ENCODE measurements around the gene BTBD19.

DNA sequence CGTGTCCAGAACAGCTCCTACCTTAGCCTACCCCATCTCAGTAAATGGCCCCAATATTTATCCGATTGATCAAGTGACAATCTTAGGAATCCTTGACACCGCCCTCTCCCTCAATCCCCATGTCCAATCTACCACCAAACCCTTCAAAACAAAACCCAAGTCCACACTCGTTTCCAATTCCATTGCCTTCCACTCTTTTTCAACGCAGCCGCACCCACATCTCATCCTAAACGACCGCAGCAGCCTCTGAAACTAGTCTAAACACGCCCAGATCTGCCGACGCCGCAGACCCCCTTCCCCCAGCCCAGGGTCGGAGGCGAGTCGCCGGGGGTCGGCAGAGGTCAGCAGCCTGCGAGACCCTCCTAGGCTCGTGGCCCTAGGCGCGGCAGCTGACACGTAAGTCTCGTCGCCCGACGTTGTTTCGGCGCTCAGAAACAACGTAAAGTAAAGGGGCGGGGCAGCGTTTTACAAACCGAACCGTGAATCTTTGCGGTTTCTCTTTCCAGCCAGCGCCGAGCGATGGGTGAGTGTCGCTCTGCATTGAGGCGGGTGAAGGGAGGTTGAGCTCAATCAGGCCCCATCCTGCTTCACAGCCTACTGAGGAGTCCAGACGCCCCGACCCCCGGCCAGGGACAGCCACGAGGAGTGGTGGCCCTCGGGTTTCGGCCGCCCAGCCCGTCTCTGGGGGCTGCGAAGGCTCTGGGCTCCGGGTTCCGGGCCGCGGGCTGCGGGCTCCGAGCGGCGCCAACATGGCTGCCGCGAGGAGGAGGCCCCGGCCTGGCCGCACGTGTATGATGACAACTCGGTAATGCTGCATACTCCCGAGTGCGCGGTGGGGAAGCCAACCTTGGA is 33.0 kb upstream of the BTBD19 start, which contains the start of gene RPS8:
- TF ChIP-seq, protein P1, sequence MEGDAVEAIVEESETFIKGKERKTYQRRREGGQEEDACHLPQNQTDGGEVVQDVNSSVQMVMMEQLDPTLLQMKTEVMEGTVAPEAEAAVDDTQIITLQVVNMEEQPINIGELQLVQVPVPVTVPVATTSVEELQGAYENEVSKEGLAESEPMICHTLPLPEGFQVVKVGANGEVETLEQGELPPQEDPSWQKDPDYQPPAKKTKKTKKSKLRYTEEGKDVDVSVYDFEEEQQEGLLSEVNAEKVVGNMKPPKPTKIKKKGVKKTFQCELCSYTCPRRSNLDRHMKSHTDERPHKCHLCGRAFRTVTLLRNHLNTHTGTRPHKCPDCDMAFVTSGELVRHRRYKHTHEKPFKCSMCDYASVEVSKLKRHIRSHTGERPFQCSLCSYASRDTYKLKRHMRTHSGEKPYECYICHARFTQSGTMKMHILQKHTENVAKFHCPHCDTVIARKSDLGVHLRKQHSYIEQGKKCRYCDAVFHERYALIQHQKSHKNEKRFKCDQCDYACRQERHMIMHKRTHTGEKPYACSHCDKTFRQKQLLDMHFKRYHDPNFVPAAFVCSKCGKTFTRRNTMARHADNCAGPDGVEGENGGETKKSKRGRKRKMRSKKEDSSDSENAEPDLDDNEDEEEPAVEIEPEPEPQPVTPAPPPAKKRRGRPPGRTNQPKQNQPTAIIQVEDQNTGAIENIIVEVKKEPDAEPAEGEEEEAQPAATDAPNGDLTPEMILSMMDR (IDR thresholded peaks at IDR 0.05) = peak in 1 of 6 experiments; percentile 31
- TF ChIP-seq POLR2A (IDR thresholded peaks at IDR 0.05) = peak in 3 of 4 donors; percentile 93 to 98 (median 96)
